HepG2 (cell line): ENCODE data around the gene ZNF844. TPM values are rescaled to one million over a fixed set of nuclear protein-coding genes. Genes with fewer than 3 reads are reported as not detected.

ENCODE experiments used
- ASH2L ChIP-seq: fragments of 300-600, 200-600 bp; sonication (generic); IDR thresholded peaks from 2 replicates; pipeline ENCODE4 v1.7.0; 2017; ENCODE audit warnings: low read depth, mild to moderate bottlenecking, moderate library complexity, mixed read lengths, low read length; ENCODE audit not compliant: insufficient read length
- DRAP1 ChIP-seq: IDR thresholded peaks from 2 replicates; pipeline ENCODE4 v1.6.1; 2016; ENCODE audit warnings: missing genetic modification reagents, missing compliant biosample characterization
- HOXA3 ChIP-seq: sonication (generic); formaldehyde crosslinking; IDR thresholded peaks from 2 replicates; pipeline ENCODE4 v1.5.0; 2020; ENCODE audit warnings: missing genetic modification reagents
- IKZF1 ChIP-seq: fragments of 450-650 bp; IDR thresholded peaks from 2 replicates; pipeline ENCODE4 v1.7.1; 2016
- KAT8 ChIP-seq: IDR thresholded peaks from 2 replicates; pipeline ENCODE4 v1.6.1; 2016; ENCODE audit warnings: missing genetic modification reagents, missing compliant biosample characterization
- KDM6A ChIP-seq: IDR thresholded peaks from 2 replicates; pipeline ENCODE4 v1.6.1; 2016; ENCODE audit warnings: low read depth
- MLX ChIP-seq: IDR thresholded peaks from 2 replicates; pipeline ENCODE4 v1.6.1; 2016
- RARG ChIP-seq: sonication (generic); formaldehyde crosslinking; IDR thresholded peaks from 2 replicates; pipeline ENCODE4 v1.4.0; 2020; ENCODE audit warnings: low read depth, mild to moderate bottlenecking, missing genetic modification reagents
- RBFOX2 ChIP-seq: fragments of 200-400 bp; formaldehyde crosslinking; IDR thresholded peaks from 2 replicates; pipeline ENCODE4 v1.6.1; 2017; ENCODE audit warnings: low read depth, mild to moderate bottlenecking, low read length
- SOX13 ChIP-seq, 3 experiments: fragments of 450-650 bp in 1 of 3; sonication (generic) in 1 of 3; formaldehyde crosslinking in 1 of 3; IDR thresholded peaks in 2 of 3; conservative IDR thresholded peaks in 1 of 3; 2 replicates each; pipeline versions ENCODE4 v1.5.0 to v1.6.1; 2016 to 2020; ENCODE audit warnings: antibody characterized with exemption in 1 of 3, mild to moderate bottlenecking in 1 of 3, missing compliant biosample characterization in 1 of 3, missing genetic modification reagents in 1 of 3, moderate library complexity in 1 of 3
- TAF1 ChIP-seq: sonication (generic); formaldehyde crosslinking; IDR thresholded peaks from 2 replicates; pipeline ENCODE4 v1.4.0; 2020; ENCODE audit warnings: missing genetic modification reagents
- ZNF317 ChIP-seq: sonication (generic); formaldehyde crosslinking; IDR thresholded peaks from 2 replicates; pipeline ENCODE4 v1.5.0; 2020; ENCODE audit warnings: mild to moderate bottlenecking, missing genetic modification reagents
- ZNF362 ChIP-seq: sonication (generic); formaldehyde crosslinking; IDR thresholded peaks from 2 replicates; pipeline ENCODE4 v1.4.0; 2020; ENCODE audit warnings: missing genetic modification reagents, mild to moderate bottlenecking, borderline replicate concordance
- ZNF598 ChIP-seq: sonication (generic); formaldehyde crosslinking; IDR thresholded peaks from 2 replicates; pipeline ENCODE4 v1.5.1; 2020; ENCODE audit warnings: mild to moderate bottlenecking, missing genetic modification reagents, borderline replicate concordance
- ZNF670 ChIP-seq: sonication (generic); formaldehyde crosslinking; IDR thresholded peaks from 2 replicates; pipeline ENCODE4 v1.8.0; 2022; ENCODE audit warnings: mild to moderate bottlenecking, missing genetic modification reagents, borderline replicate concordance
- ZNF704 ChIP-seq: sonication (generic); formaldehyde crosslinking; IDR thresholded peaks from 2 replicates; pipeline ENCODE4 v1.8.1; 2023; ENCODE audit warnings: mild to moderate bottlenecking, inconsistent platforms, moderate library complexity, missing genetic modification reagents, borderline replicate concordance
- ZNF782 ChIP-seq: sonication (generic); formaldehyde crosslinking; IDR thresholded peaks from 2 replicates; pipeline ENCODE4 v1.4.0; 2020; ENCODE audit warnings: missing genetic modification reagents, mild to moderate bottlenecking, borderline replicate concordance
- polyA plus RNA-seq, 8 experiments: library from polyadenylated mRNA; depleted of rRNA in 3 of 8; stranded (reverse) in 7 of 8; unstranded in 1 of 8; fragments of >200 nt; fragmentation: Illumina TruSeq in 4 of 8; extraction: Trizol in 4 of 8; gene quantifications; 2 replicates each; pipeline versions ENCODE4 v1.2.1 to v1.2.3, GENCODE V29; 2011 to 2016; ENCODE audit warnings: low read depth in 4 of 8, missing spikeins in 1 of 8, mixed read lengths in 1 of 8; ENCODE audit not compliant: insufficient read depth in 1 of 8
- total RNA-seq, 5 experiments: library from RNA; depleted of rRNA; stranded (reverse); fragments of >200 nt; fragmentation: Illumina TruSeq; extraction: Trizol; gene quantifications; 2 replicates each; pipeline ENCODE4 v1.2.3, GENCODE V29; 2016; ENCODE audit warnings: low read depth in 1 of 5
- TF ChIP-seq, protein P1 (sequence below): sonication (generic); formaldehyde crosslinking; IDR thresholded peaks from 2 replicates; pipeline ENCODE4 v1.5.0; 2020; ENCODE audit warnings: missing genetic modification reagents
- TF ChIP-seq, protein P2 (sequence below): IDR thresholded peaks from 2 replicates; pipeline ENCODE4 v1.6.1; 2016; ENCODE audit warnings: control low read depth
- TF ChIP-seq, protein P3 (sequence below): sonication (generic); formaldehyde crosslinking; IDR thresholded peaks from 2 replicates; pipeline ENCODE4 v1.4.0; 2020; ENCODE audit warnings: low read depth, mild to moderate bottlenecking, missing genetic modification reagents

ZNF844 gene
- total and polyA plus RNA-seq, 2 of the 13 experiments (the other 11 are each of a cell fraction or from before 2014, with no cell fraction given): 1.0 to 3.2 TPM

- TF ChIP-seq, protein P1, sequence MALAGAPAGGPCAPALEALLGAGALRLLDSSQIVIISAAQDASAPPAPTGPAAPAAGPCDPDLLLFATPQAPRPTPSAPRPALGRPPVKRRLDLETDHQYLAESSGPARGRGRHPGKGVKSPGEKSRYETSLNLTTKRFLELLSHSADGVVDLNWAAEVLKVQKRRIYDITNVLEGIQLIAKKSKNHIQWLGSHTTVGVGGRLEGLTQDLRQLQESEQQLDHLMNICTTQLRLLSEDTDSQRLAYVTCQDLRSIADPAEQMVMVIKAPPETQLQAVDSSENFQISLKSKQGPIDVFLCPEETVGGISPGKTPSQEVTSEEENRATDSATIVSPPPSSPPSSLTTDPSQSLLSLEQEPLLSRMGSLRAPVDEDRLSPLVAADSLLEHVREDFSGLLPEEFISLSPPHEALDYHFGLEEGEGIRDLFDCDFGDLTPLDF (CRISPR knock-in tag): 0 out of 2 replicates have a peak, but pooled peaks have one; percentile 33
- TF ChIP-seq ZNF704: 0 out of 2 replicates have a peak, but pooled peaks have one; percentile 47
- TF ChIP-seq ZNF598 (CRISPR knock-in tag): no peak
- TF ChIP-seq RARG: no peak
- no peak for TF ChIP-seq SOX13 (IDR thresholded peaks at IDR 0.05)
- 0 out of 4 replicates have a peak, but pooled peaks of 1 of the 2 experiments have one; percentile 2 for TF ChIP-seq SOX13 (CRISPR knock-in tag; conservative IDR thresholded peaks at IDR 0.05 in 1 of 2, IDR thresholded peaks at IDR 0.05 in 1 of 2)
- TF ChIP-seq, protein P2, sequence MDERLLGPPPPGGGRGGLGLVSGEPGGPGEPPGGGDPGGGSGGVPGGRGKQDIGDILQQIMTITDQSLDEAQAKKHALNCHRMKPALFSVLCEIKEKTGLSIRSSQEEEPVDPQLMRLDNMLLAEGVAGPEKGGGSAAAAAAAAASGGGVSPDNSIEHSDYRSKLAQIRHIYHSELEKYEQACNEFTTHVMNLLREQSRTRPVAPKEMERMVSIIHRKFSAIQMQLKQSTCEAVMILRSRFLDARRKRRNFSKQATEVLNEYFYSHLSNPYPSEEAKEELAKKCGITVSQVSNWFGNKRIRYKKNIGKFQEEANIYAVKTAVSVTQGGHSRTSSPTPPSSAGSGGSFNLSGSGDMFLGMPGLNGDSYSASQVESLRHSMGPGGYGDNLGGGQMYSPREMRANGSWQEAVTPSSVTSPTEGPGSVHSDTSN (CRISPR knock-in tag): peak; percentile 82
- peak; percentile 36; the same call in 1 of the 2 replicates for TF ChIP-seq ZNF362 (CRISPR knock-in tag)
- no peak for TF ChIP-seq ZNF782 (CRISPR knock-in tag)
- TF ChIP-seq, protein P3, sequence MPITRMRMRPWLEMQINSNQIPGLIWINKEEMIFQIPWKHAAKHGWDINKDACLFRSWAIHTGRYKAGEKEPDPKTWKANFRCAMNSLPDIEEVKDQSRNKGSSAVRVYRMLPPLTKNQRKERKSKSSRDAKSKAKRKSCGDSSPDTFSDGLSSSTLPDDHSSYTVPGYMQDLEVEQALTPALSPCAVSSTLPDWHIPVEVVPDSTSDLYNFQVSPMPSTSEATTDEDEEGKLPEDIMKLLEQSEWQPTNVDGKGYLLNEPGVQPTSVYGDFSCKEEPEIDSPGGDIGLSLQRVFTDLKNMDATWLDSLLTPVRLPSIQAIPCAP (CRISPR knock-in tag): no peak
- no peak for TF ChIP-seq ZNF317 (CRISPR knock-in tag)
- peak; percentile 32 for TF ChIP-seq ASH2L
- no peak for TF ChIP-seq MLX (CRISPR knock-in tag)
- TF ChIP-seq ZNF670: no peak
- no peak for TF ChIP-seq KAT8 (CRISPR knock-in tag)
- no peak for TF ChIP-seq IKZF1
- peak; percentile 41; the same call in 1 of the 2 replicates for TF ChIP-seq RBFOX2
- TF ChIP-seq HOXA3 (CRISPR knock-in tag): no peak
- TF ChIP-seq TAF1 (CRISPR knock-in tag): peak; percentile 64
- TF ChIP-seq DRAP1 (CRISPR knock-in tag): peak; percentile 74
- TF ChIP-seq KDM6A (CRISPR knock-in tag): no peak
Measured at GRCh38 chr19:12092065-12092867, 27.7 kb downstream of the ZNF844 start (continued).
